Osteocyte (in vitro differentiated cells): Measurements from ENCODE around the gene CD99. TPM values are rescaled to one million over a fixed set of nuclear protein-coding genes. Genes with fewer than 3 reads are reported as not detected.
"Not testable (repeated sequence)": the region's sequence is repeated elsewhere in the genome, so short reads cannot be mapped to it uniquely, and the experiment has no call there.

Experiments
- DNase-seq: peaks from one replicate; pipeline ENCODE4 v3.0.0; 2021; ENCODE audit warnings: mixed read lengths; ENCODE audit not compliant: unreplicated experiment; ENCODE audit errors: extremely low spot score
- H3K27ac Mint-ChIP-seq: one replicate; pipeline ENCODE4 v1.8.0; 2021; ENCODE audit warnings: mild to moderate bottlenecking, mixed read lengths; ENCODE audit not compliant: unreplicated experiment
- H3K27me3 Mint-ChIP-seq: one replicate; pipeline ENCODE4 v1.8.0; 2021; ENCODE audit warnings: mixed read lengths; ENCODE audit not compliant: unreplicated experiment
- H3K36me3 Mint-ChIP-seq: one replicate; pipeline ENCODE4 v1.8.0; 2021; ENCODE audit warnings: mixed read lengths; ENCODE audit not compliant: unreplicated experiment
- H3K4me1 Mint-ChIP-seq: one replicate; pipeline ENCODE4 v1.8.0; 2021; ENCODE audit warnings: mixed read lengths; ENCODE audit not compliant: unreplicated experiment
- H3K4me3 Mint-ChIP-seq: one replicate; pipeline ENCODE4 v1.8.0; 2021; ENCODE audit warnings: mild to moderate bottlenecking, moderate library complexity, mixed read lengths; ENCODE audit not compliant: unreplicated experiment
- H3K9me3 Mint-ChIP-seq: one replicate; pipeline ENCODE4 v1.8.0; 2021; ENCODE audit warnings: mixed read lengths; ENCODE audit not compliant: unreplicated experiment
- total RNA-seq: library from RNA; stranded (reverse); gene quantifications from 2 replicates; pipeline ENCODE4 v1.2.1, GENCODE V29; 2021
- TF ChIP-seq, protein P1 (sequence below): fragments of 200-600 bp; sonication (generic); IDR thresholded peaks from 2 replicates; pipeline ENCODE4 v1.5.0; 2021; ENCODE audit warnings: antibody characterized with exemption, mild to moderate bottlenecking, moderate library complexity

Gene CD99
- total RNA-seq, 1 donor from 2014 or later: 621 TPM

DNA sequence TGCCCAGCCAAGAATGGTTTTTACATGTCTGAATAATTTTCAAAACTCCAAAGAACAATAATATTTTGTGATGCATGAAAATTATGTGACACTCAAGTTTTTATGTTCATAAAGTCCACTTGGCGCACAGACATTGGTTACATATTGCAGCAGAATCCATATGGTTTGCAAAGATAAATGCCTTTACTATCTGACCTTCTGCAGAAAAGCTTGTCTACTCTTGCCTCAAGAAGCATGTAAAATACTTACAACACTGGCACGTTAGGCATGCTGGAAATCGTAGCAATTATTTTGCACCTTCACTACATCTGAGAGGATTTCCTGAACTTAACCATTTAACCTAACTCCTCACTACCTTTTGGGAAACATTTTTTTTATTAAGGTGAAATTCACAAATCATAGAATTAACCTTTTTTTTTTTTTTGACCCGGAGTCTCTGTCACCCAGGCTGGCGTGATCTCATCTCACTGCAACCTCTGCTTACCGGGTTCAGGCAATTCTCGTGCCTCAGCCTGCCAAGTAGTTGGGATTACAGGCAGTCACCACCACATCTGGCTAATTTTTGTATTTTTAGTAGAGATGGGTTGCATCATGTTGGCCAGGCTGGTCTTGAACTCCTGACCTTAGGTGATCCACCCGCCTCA lies 57.2 kb downstream of the CD99 start:
- Mint-ChIP-seq H3K9me3 (no peaks in the 10 kb centered on the region), H3K4me3 (no peak overlapping the region), H3K27ac (no peak overlapping the region), H3K4me1 (peaks cover 18% of the 10 kb centered on the region), H3K36me3 (peaks cover 6% of the 10 kb centered on the region), H3K27me3 (no peaks in the 10 kb centered on the region)
- TF ChIP-seq, protein P1, sequence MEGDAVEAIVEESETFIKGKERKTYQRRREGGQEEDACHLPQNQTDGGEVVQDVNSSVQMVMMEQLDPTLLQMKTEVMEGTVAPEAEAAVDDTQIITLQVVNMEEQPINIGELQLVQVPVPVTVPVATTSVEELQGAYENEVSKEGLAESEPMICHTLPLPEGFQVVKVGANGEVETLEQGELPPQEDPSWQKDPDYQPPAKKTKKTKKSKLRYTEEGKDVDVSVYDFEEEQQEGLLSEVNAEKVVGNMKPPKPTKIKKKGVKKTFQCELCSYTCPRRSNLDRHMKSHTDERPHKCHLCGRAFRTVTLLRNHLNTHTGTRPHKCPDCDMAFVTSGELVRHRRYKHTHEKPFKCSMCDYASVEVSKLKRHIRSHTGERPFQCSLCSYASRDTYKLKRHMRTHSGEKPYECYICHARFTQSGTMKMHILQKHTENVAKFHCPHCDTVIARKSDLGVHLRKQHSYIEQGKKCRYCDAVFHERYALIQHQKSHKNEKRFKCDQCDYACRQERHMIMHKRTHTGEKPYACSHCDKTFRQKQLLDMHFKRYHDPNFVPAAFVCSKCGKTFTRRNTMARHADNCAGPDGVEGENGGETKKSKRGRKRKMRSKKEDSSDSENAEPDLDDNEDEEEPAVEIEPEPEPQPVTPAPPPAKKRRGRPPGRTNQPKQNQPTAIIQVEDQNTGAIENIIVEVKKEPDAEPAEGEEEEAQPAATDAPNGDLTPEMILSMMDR: no peak
- DNase-seq: no peak

- Mint-ChIP-seq H3K27me3 (no peaks in the 10 kb centered on the region), H3K9me3 (no peaks in the 10 kb centered on the region), H3K27ac (no peak overlapping the region), H3K4me3 (no peak overlapping the region), H3K4me1 (peaks cover 18% of the 10 kb centered on the region), H3K36me3 (peaks cover under 1% of the 10 kb centered on the region)
- TF ChIP-seq, protein P1: no peak
- no peak for DNase-seq
Measured at GRCh38 chrX:2748815-2749188, 57.7 kb downstream of the CD99 start.

- TF ChIP-seq, protein P1: no peak
- no peak overlapping the region for H3K4me3 Mint-ChIP-seq
- no peaks in the 10 kb centered on the region for H3K36me3 Mint-ChIP-seq
- H3K9me3 Mint-ChIP-seq: no peaks in the 10 kb centered on the region
- no peak overlapping the region for H3K27ac Mint-ChIP-seq
- peaks cover 5% of the 10 kb centered on the region for H3K4me1 Mint-ChIP-seq
- no peak for DNase-seq
- H3K27me3 Mint-ChIP-seq: no peaks in the 10 kb centered on the region
Measured at GRCh38 chrX:2751291-2751690, 60.2 kb downstream of the CD99 start.

- H3K9me3 Mint-ChIP-seq, H3K27me3 Mint-ChIP-seq, DNase-seq, H3K4me3 Mint-ChIP-seq, H3K27ac Mint-ChIP-seq, H3K36me3 Mint-ChIP-seq, H3K4me1 Mint-ChIP-seq: not testable (repeated sequence)
Measured at GRCh38 chrX:2751874-2752300, 60.8 kb downstream of the CD99 start, which contains the start of gene XG. XG (plus strand) TSS chrX:2752040; CDS start chrX:2752275, 235 bp downstream.

DNA sequence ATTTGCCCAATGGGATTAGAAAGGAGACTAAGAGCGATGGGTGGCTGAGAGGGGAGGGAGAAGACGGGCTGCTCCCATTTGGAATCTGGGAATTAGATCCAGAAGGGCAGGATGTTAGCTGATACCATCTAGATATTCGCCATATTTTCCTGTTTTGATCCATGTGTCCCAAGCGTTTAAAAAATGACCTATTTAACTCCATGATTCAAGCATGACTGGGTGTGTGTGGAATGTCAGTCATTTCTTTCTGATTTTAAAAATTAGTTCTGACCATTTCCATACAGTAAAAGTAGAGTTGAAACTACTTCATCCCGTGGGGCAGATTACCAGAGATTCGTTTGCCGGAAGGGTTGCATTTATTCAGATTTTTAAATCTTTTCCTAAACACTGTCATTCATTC lies 61.3 kb downstream of the CD99 start:
- not testable (repeated sequence) for H3K27me3 Mint-ChIP-seq, H3K9me3 Mint-ChIP-seq, DNase-seq, H3K4me1 Mint-ChIP-seq, H3K36me3 Mint-ChIP-seq, H3K4me3 Mint-ChIP-seq, H3K27ac Mint-ChIP-seq

DNA sequence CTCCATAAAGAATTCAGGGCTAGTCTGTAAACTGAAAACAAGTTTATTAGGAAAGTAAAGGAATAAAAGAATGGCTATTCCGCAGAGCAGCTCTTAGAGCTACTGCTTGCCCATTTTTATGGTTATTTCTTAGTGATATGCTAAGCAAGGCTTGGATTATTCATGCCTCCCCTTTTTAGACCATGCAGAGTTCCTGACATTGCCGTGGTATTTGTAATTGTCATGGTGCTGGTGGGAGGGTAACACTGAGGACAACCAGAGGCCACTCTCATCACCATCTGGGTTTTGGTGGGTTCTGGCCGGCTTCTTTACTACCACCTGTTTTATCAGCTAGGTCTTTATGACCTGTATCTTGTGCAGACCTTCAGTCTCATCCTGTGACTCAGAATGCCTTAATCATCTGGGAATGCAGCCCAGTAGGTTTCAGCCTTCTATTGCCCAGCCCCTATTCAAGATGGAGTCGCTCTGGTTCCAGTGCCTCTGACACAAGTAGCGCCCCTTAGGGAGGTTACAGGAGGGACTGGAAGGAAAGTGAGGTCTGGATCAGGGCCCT lies 64.1 kb downstream of the CD99 start:
- H3K9me3 Mint-ChIP-seq, DNase-seq, H3K4me3 Mint-ChIP-seq, H3K27ac Mint-ChIP-seq, H3K36me3 Mint-ChIP-seq, H3K27me3 Mint-ChIP-seq, H3K4me1 Mint-ChIP-seq: not testable (repeated sequence)
